IMR-90 (cell line): ENCODE results near the gene USP6NL. TPM values are rescaled to one million over a fixed set of nuclear protein-coding genes. Genes with fewer than 3 reads are reported as not detected.

Source experiments
- ATAC-seq: fragments of 200-7000 bp; cut with Tn5 transposase; 2 replicates; pipeline ENCODE4 v1.9.1; 2020; ENCODE audit warnings: low read depth, mild to moderate bottlenecking, moderate library complexity
- BruUV-seq: library from RNA; stranded (reverse); fragments of 400-500 nt; replicated peaks from 2 replicates; lab custom pipeline; 2021; lab: Mats Ljungman, UMichigan
- CTCF ChIA-PET: fragments of 300-600 bp; formaldehyde crosslinking; extraction: SDS; loops from one replicate; lab custom pipeline; 2021; ENCODE audit warnings: antibody characterized with exemption; lab: Yijun Ruan, JAX
- POLR2A ChIA-PET: fragments of 300-600 bp; sonication (Branson Sonifier 250); formaldehyde crosslinking; loops from one replicate; lab custom pipeline; 2022; ENCODE audit warnings: antibody characterized with exemption; ENCODE audit not compliant: unreplicated experiment; lab: Charles Lee
- DNase-seq: peaks from one replicate; pipeline ENCODE4 v3.0.0; 2013
- H2AFZ ChIP-seq: replicated peaks from 2 replicates; pipeline ENCODE3; 2013; ENCODE audit warnings: low read length, mild to moderate bottlenecking; ENCODE audit not compliant: poor library complexity
- H2AK5ac ChIP-seq: 2 replicates; pipeline ENCODE4 v1.6.1; 2013; ENCODE audit warnings: low read depth, low read length, inconsistent platforms
- H2AK9ac ChIP-seq: replicated peaks from 2 replicates; pipeline ENCODE3; 2013; ENCODE audit warnings: mild to moderate bottlenecking, low read depth, low read length, moderate library complexity; ENCODE audit not compliant: poor library complexity
- H2BK120ac ChIP-seq: 2 replicates; pipeline ENCODE4 v1.6.1; 2013; ENCODE audit warnings: low read depth, low read length, inconsistent platforms
- H2BK15ac ChIP-seq: 3 replicates; pipeline ENCODE4 v1.6.1; 2013; ENCODE audit warnings: low read depth, low read length, inconsistent platforms
- H2BK20ac ChIP-seq: 2 replicates; pipeline ENCODE4 v1.6.1; 2013; ENCODE audit warnings: low read depth, mild to moderate bottlenecking, inconsistent platforms, low read length, moderate library complexity
- H2BK5ac ChIP-seq: 2 replicates; pipeline ENCODE4 v1.6.1; 2013; ENCODE audit warnings: mild to moderate bottlenecking, low read depth, low read length, inconsistent platforms; ENCODE audit not compliant: poor library complexity, severe bottlenecking
- H3K14ac ChIP-seq: replicated peaks from 2 replicates; pipeline ENCODE4 v1.6.1; 2013; ENCODE audit warnings: low read depth, low read length, inconsistent platforms
- H3K18ac ChIP-seq: 2 replicates; pipeline ENCODE4 v1.6.1; 2013; ENCODE audit warnings: low read depth, low read length, control low read depth
- H3K23ac ChIP-seq: 2 replicates; pipeline ENCODE4 v1.6.1; 2013; ENCODE audit warnings: low read depth, low read length, inconsistent platforms
- H3K27ac ChIP-seq: 2 replicates; pipeline ENCODE4 v1.5.1; 2013; ENCODE audit warnings: mild to moderate bottlenecking, control low read depth, low read length; ENCODE audit not compliant: insufficient read depth
- H3K27me3 ChIP-seq: 2 replicates; pipeline ENCODE4 v1.6.1; 2013; ENCODE audit warnings: low read length; ENCODE audit not compliant: control insufficient read depth, insufficient read depth
- H3K36me3 ChIP-seq: 2 replicates; pipeline ENCODE4 v1.6.1; 2013; ENCODE audit warnings: low read length, mixed read lengths; ENCODE audit not compliant: control insufficient read depth, insufficient read depth
- H3K4ac ChIP-seq: 2 replicates; pipeline ENCODE4 v1.6.1; 2013; ENCODE audit warnings: low read depth, low read length, inconsistent platforms
- H3K4me1 ChIP-seq: 2 replicates; pipeline ENCODE4 v1.6.1; 2013; ENCODE audit warnings: low read length, mixed read lengths; ENCODE audit not compliant: control insufficient read depth, insufficient read depth
- H3K4me2 ChIP-seq: 2 replicates; pipeline ENCODE4 v1.6.1; 2013; ENCODE audit warnings: low read depth, mild to moderate bottlenecking, control low read depth, low read length, moderate library complexity
- H3K4me3 ChIP-seq: 2 replicates; pipeline ENCODE4 v1.5.1; 2013; ENCODE audit warnings: low read depth, mild to moderate bottlenecking, control low read depth, low read length, moderate library complexity; ENCODE audit not compliant: insufficient read depth
- H3K56ac ChIP-seq: 2 replicates; pipeline ENCODE4 v1.6.1; 2013; ENCODE audit warnings: low read length, inconsistent platforms; ENCODE audit not compliant: insufficient read depth; ENCODE audit errors: extremely low read depth
- H3K79me1 ChIP-seq, 2 experiments: 2 replicates each; pipeline ENCODE4 v1.6.1; 2013; ENCODE audit warnings: low read length in 2 of 2, inconsistent platforms in 1 of 2, low read depth in 1 of 2
- H3K9ac ChIP-seq: 2 replicates; pipeline ENCODE4 v1.6.1; 2013; ENCODE audit warnings: low read depth, low read length, control low read depth
- H3K9me1 ChIP-seq: 2 replicates; pipeline ENCODE4 v1.6.1; 2013; ENCODE audit warnings: low read length, inconsistent platforms; ENCODE audit not compliant: insufficient read depth
- H3K9me3 ChIP-seq: 2 replicates; pipeline ENCODE4 v1.6.1; 2013; ENCODE audit warnings: low read length; ENCODE audit not compliant: control insufficient read depth, insufficient read depth
- H4K20me1 ChIP-seq: 2 replicates; pipeline ENCODE4 v1.6.1; 2013; ENCODE audit warnings: low read length, inconsistent platforms; ENCODE audit not compliant: insufficient read depth
- H4K5ac ChIP-seq: 2 replicates; pipeline ENCODE4 v1.6.1; 2013; ENCODE audit warnings: mild to moderate bottlenecking, low read depth, low read length, control low read depth
- H4K8ac ChIP-seq, 2 experiments: 2 replicates each; pipeline ENCODE4 v1.6.1; 2013; ENCODE audit warnings: low read depth in 2 of 2, low read length in 2 of 2, control low read depth in 1 of 2, inconsistent platforms in 1 of 2
- H4K91ac ChIP-seq: 2 replicates; pipeline ENCODE4 v1.6.1; 2013; ENCODE audit warnings: low read depth, low read length, inconsistent platforms; ENCODE audit not compliant: insufficient read depth
- CEBPB ChIP-seq: IDR thresholded peaks from 2 replicates; pipeline ENCODE4 v1.6.1; 2012; ENCODE audit warnings: low read depth, low read length, improper control_type of control experiment
- RAD21 ChIP-seq: IDR thresholded peaks from 2 replicates; pipeline ENCODE4 v1.6.1; 2012; ENCODE audit warnings: low read length, improper control_type of control experiment
- WGBS, 2 experiments: methylation state at CpG; one replicate each; pipeline versions ENCODE4 v1.1.5 to v1.1.7; 2013; ENCODE audit warnings: missing lambda C conversion rate in 2 of 2; ENCODE audit not compliant: insufficient read length in 1 of 2; ENCODE audit errors: extremely low coverage in 2 of 2; 5-methylcytosine and 5-hydroxymethylcytosine counted together
- dilution Hi-C: fragments of 300-500 bp; cut with HindIII; formaldehyde crosslinking; loops from one replicate; pipeline ENCODE4 v1.14.3; 2018; ENCODE audit warnings: low sequenced_read_pairs; ENCODE audit not compliant: unreplicated experiment
- in situ Hi-C: fragments of 300-500 bp; cut with MboI; formaldehyde crosslinking; loops from 3 replicates; pipeline ENCODE4 v1.14.3; 2019; ENCODE audit warnings: low sequenced_read_pairs, inconsistent platforms, mixed read lengths
- intact Hi-C: fragments of 100-400 bp; cut with micrococcal nuclease; formaldehyde crosslinking; loops from 2 replicates; pipeline ENCODE4 v1.10.0; 2022
- polyA plus RNA-seq, 3 experiments: library from polyadenylated mRNA; depleted of rRNA; stranded (reverse); fragments of >200 nt; gene quantifications; 2 replicates each; pipeline ENCODE4 v1.2.3, GENCODE V29; 2012; ENCODE audit warnings: low replicate concordance in 1 of 3
- total RNA-seq: library from RNA; depleted of rRNA; stranded (reverse); fragments of >200 nt; gene quantifications from 2 replicates; pipeline ENCODE4 v1.2.3, GENCODE V29; 2012

The USP6NL gene
- total and polyA plus RNA-seq, 2 of the 4 experiments (the other 2 are of a cell fraction): 7.8 to 9.1 TPM

GRCh38 chr10:11506247-11506789, 105.1 kb downstream of the USP6NL start:
- H2BK120ac ChIP-seq: no peak overlapping the region
- ChIA-PET CTCF (interaction anchor here (0.7 to 1.3 kb wide), 3 partner anchors 72 to 252 kb away, joined by 3 to 4 read pairs (median 3); no protein-coding TSS in a partner anchor), POLR2A (no interaction called here)
- no peak overlapping the region for H4K91ac ChIP-seq
- no peaks in the 10 kb centered on the region for H3K79me1 ChIP-seq
- ATAC-seq: no peak
- DNase-seq: no peak
- peak; percentile 74 for TF ChIP-seq CEBPB
- TF ChIP-seq RAD21: no peak
- H2BK15ac ChIP-seq: no peak overlapping the region
- no peaks in the 10 kb centered on the region for H3K9me1 ChIP-seq
- no peak overlapping the region for H2BK20ac ChIP-seq
- BruUV-seq: no TSS peak
- H4K20me1 ChIP-seq: no peaks in the 10 kb centered on the region
- H3K4me3 ChIP-seq: no peak overlapping the region
- WGBS, 2 experiments: no CpG with 5 or more reads among the region's 3 CpGs
- no peak overlapping the region for H3K4ac ChIP-seq
- H4K8ac ChIP-seq: no peak overlapping the region
- H2AK5ac ChIP-seq: no peak overlapping the region
- H3K27me3 ChIP-seq: no peaks in the 10 kb centered on the region
- H3K18ac ChIP-seq: no peak overlapping the region
- H3K4me2 ChIP-seq: no peak overlapping the region
- dilution Hi-C loops: no loop called here
- no peaks in the 10 kb centered on the region for H3K36me3 ChIP-seq
- no peak overlapping the region for H2BK5ac ChIP-seq
- no peaks in the 10 kb centered on the region for H3K9me3 ChIP-seq
- H3K4me1 ChIP-seq: no peaks in the 10 kb centered on the region
- intact Hi-C loops: no loop called here
- no peak overlapping the region for H2AFZ ChIP-seq
- H3K14ac ChIP-seq: no peak overlapping the region
- H3K23ac ChIP-seq: no peak overlapping the region
- no peak overlapping the region for H2AK9ac ChIP-seq
- no peak overlapping the region for H3K9ac ChIP-seq
- H4K5ac ChIP-seq: no peak overlapping the region
- no peak overlapping the region for H3K56ac ChIP-seq
- H3K27ac ChIP-seq: no peak overlapping the region
- in situ Hi-C loops: no loop called here
